ENCODE data around the gene DNAJC21.

DNA sequence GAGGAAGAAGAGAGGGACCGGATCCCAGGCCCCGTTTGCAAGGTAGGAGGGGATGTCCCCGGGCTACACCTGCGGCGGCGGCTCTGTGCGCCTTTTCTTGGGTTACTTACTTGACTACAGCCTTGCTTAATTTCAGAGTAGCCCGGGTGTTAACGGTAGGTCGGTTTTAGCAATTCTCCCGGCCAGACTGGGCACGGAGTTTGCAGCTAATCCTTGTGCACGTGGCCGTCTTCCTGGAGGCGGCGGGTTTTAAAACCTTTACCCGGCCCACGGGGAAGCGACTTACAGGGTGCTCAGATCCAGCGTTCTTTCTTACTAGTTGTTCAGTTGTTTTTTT is 13.5 kb upstream of the DNAJC21 start:
- TF ChIP-seq, protein P1, sequence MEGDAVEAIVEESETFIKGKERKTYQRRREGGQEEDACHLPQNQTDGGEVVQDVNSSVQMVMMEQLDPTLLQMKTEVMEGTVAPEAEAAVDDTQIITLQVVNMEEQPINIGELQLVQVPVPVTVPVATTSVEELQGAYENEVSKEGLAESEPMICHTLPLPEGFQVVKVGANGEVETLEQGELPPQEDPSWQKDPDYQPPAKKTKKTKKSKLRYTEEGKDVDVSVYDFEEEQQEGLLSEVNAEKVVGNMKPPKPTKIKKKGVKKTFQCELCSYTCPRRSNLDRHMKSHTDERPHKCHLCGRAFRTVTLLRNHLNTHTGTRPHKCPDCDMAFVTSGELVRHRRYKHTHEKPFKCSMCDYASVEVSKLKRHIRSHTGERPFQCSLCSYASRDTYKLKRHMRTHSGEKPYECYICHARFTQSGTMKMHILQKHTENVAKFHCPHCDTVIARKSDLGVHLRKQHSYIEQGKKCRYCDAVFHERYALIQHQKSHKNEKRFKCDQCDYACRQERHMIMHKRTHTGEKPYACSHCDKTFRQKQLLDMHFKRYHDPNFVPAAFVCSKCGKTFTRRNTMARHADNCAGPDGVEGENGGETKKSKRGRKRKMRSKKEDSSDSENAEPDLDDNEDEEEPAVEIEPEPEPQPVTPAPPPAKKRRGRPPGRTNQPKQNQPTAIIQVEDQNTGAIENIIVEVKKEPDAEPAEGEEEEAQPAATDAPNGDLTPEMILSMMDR (IDR thresholded peaks at IDR 0.05): no peak
- no peak; the same call in 1 of the 2 replicates for TF ChIP-seq SIN3A (IDR thresholded peaks at IDR 0.05; ENCODE audit: borderline replicate concordance, insufficient read depth, low read depth, low read length)
- no peak; the same call in 1 of the 2 replicates for TF ChIP-seq POLR2AphosphoS5 (IDR thresholded peaks at IDR 0.05; ENCODE audit: low read depth, low read length)
